ENCODE measurements around the gene DSTN. TPM values are rescaled to one million over a fixed set of nuclear protein-coding genes. Genes with fewer than 3 reads are reported as not detected.

DSTN gene
- total and polyA plus RNA-seq, 12 donors: 261 to 802 (median 546) TPM

GRCh38 chr20:17629678-17630089, 59.8 kb downstream of the DSTN start:
- intact Hi-C loops (cut with DNase I): no loop called here
- TF ChIP-seq CTCF (IDR thresholded peaks at IDR 0.05): no peak
- no peak for ATAC-seq
- Histone ChIP-seq H3K27me3 (no peaks in the 10 kb centered on the region), H3K27ac (no peak overlapping the region), H3K4me1 (peaks cover 0 to 22% (median 8%) of the 10 kb centered on the region in 9 donors), H3K9me3 (no peaks in the 10 kb centered on the region), H3K4me3 (no peak overlapping the region), H3K36me3 (peaks cover 0 to 100% (median 38%) of the 10 kb centered on the region in 9 donors)
- WGBS, 2 donors: 93 to 96% methylated on average over 21 of the region's 21 CpGs
- DNase-seq: no peak

- Histone ChIP-seq H3K36me3 (peaks cover 0 to 100% (median 44%) of the 10 kb centered on the region in 9 donors), H3K27ac (no peak overlapping the region), H3K4me3 (no peak overlapping the region), H3K27me3 (no peaks in the 10 kb centered on the region), H3K9me3 (no peaks in the 10 kb centered on the region), H3K4me1 (peaks cover 0 to 26% (median 14%) of the 10 kb centered on the region in 9 donors)
- ATAC-seq (no peak), DNase-seq (no peak)
- no peak for TF ChIP-seq CTCF (IDR thresholded peaks at IDR 0.05)
- 86 to 92% methylated on average over 11 of the region's 11 CpGs for WGBS, 2 donors
- intact Hi-C loops (cut with DNase I): no loop called here
These were observed 60.4 kb downstream of the DSTN start for GRCh38 chr20:17630151-17630805.

DNA sequence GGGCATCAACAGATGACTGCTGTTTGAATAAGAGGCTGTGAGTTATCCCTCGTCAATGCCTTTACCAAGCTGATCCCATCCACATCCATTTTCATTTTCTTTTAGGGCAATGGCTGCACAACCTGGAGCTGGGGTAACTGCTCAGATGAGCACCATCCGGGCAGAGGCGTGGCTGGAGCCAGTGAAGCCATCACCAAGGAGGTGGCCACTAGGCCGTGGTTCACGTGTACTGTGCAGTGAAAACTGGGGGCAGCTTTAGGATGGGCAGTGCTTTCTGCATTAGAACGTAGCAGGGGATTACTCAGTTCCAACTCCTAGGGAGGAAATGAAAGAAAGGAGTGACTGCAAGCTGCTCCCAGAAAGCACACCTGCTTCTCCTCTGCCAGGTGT, 60.9 kb downstream of the DSTN start:
- WGBS, 2 donors: 93 to 98% methylated on average over 6 of the region's 6 CpGs
- ATAC-seq: no peak

More for the DNA sequence above, 60.9 kb downstream of the DSTN start:
- H3K27ac ChIP-seq: no peak overlapping the region
- no peak overlapping the region for H3K4me3 ChIP-seq
- H3K27me3 ChIP-seq: no peaks in the 10 kb centered on the region
- peaks cover 0 to 31% (median 19%) of the 10 kb centered on the region in 9 donors for H3K4me1 ChIP-seq
- TF ChIP-seq CTCF (IDR thresholded peaks at IDR 0.05): no peak
- DNase-seq: no peak
- no peaks in the 10 kb centered on the region for H3K9me3 ChIP-seq
- intact Hi-C loops (cut with DNase I): no loop called here
- peaks cover 0 to 100% (median 44%) of the 10 kb centered on the region in 9 donors for H3K36me3 ChIP-seq
